Activated T-cell treated with anti-CD3 and anti-CD28 coated beads for 48 hours (primary cell): ENCODE data around the gene CACNB3.
"Not testable (repeated sequence)": the region's sequence is repeated elsewhere in the genome, so short reads cannot be mapped to it uniquely, and the experiment has no call there.

Experiments used
- DNase-seq: peaks from one replicate; pipeline ENCODE4 v3.0.0-alpha.2; 2020; ENCODE audit warnings: low read depth

CACNB3 gene

GRCh38 chr12:48854932-48855331, 36.6 kb downstream of the CACNB3 start:
- DNase-seq: not testable (repeated sequence)

- DNase-seq: no peak
Observed at GRCh38 chr12:48856379-48856778, 38.1 kb downstream of the CACNB3 start.

GRCh38 chr12:48857278-48857994, 39.1 kb downstream of the CACNB3 start:
- no peak for DNase-seq

- DNase-seq: no peak
Observed at GRCh38 chr12:48858043-48858442, 39.7 kb downstream of the CACNB3 start.

- DNase-seq: no peak
Observed at GRCh38 chr12:48859607-48860006, 41.3 kb downstream of the CACNB3 start.

GRCh38 chr12:48860236-48860635, 41.9 kb downstream of the CACNB3 start:
- not testable (repeated sequence) for DNase-seq

GRCh38 chr12:48861111-48861510, 42.8 kb downstream of the CACNB3 start:
- DNase-seq: no peak

GRCh38 chr12:48862760-48863159, 44.5 kb downstream of the CACNB3 start:
- DNase-seq: no peak

- DNase-seq: no peak
Observed at GRCh38 chr12:48863291-48863690, 45.0 kb downstream of the CACNB3 start.

GRCh38 chr12:48865281-48866051, 47.2 kb downstream of the CACNB3 start, which contains the start of gene RND1:
Gene RND1, minus strand, starts transcription at chr12:48865870. Its CDS starts 103 bp downstream, at chr12:48865767.
- peak; percentile 78 for DNase-seq

GRCh38 chr12:48866052-48866711, 47.9 kb downstream of the CACNB3 start:
- DNase-seq: no peak

- DNase-seq: no peak
Observed at GRCh38 chr12:48868451-48868850, 50.2 kb downstream of the CACNB3 start.

GRCh38 chr12:48869191-48869590, 50.9 kb downstream of the CACNB3 start:
- DNase-seq: no peak

- DNase-seq: no peak
Observed at GRCh38 chr12:48873096-48873495, 54.8 kb downstream of the CACNB3 start.

GRCh38 chr12:48873534-48873933, 55.2 kb downstream of the CACNB3 start:
- not testable (repeated sequence) for DNase-seq

GRCh38 chr12:48875944-48876515, 57.7 kb downstream of the CACNB3 start:
- DNase-seq: no peak
